ENCODE results near the gene TEF. TPM values are rescaled to one million over a fixed set of nuclear protein-coding genes. Genes with fewer than 3 reads are reported as not detected.
"Not testable (repeated sequence)": the region's sequence is repeated elsewhere in the genome, so short reads cannot be mapped to it uniquely, and the experiment has no call there.

TEF gene
- total RNA-seq, 2 donors from 2014 or later: 3.8 to 4.3 TPM

DNA sequence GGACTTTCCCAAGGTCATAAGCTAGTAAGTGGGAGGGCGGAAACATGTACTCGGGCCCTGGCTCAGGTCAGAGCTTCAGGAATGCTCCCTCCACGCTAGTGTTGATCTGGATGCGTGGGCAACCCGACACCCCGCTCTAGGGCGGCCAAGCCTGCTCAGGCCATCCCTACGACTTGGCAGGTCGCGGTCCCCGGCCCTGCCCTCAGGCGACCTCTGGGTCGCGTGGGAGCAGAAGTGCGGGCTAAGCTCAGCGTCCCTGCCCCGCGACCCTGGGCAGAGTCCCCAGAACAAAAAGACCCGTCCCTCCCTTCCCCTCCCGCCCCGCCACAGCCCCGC is 781 bp upstream of the TEF start:
- H3K27me3 Mint-ChIP-seq: no peaks in the 10 kb centered on the region
- peak overlapping the region in 1 of 2 donors; percentile 76 for H3K27ac Mint-ChIP-seq
- ATAC-seq (peak; percentile 2 to 11), DNase-seq (ENCODE audit: low spot score) (no peak)
- H3K36me3 Mint-ChIP-seq: no peaks in the 10 kb centered on the region
- peak overlapping the region; percentile 78 for H3K4me3 Mint-ChIP-seq
- H3K9me3 Mint-ChIP-seq: no peaks in the 10 kb centered on the region
- no peaks in the 10 kb centered on the region for H3K4me1 Mint-ChIP-seq (ENCODE audit: low read depth in 2 of 2)

- DNase-seq (ENCODE audit: low spot score): peak; percentile 73
- H3K27me3 Mint-ChIP-seq: no peaks in the 10 kb centered on the region
- no peaks in the 10 kb centered on the region for H3K36me3 Mint-ChIP-seq
- H3K4me1 Mint-ChIP-seq (ENCODE audit: low read depth in 2 of 2): no peaks in the 10 kb centered on the region
- peak overlapping the region; percentile 78 for H3K4me3 Mint-ChIP-seq
- no peaks in the 10 kb centered on the region for H3K9me3 Mint-ChIP-seq
- ATAC-seq: peak; percentile 62 to 71
- H3K27ac Mint-ChIP-seq: peak overlapping the region; percentile 76 to 77
Measured at GRCh38 chr22:41382098-41382578, 396 bp downstream of the TEF start.

DNA sequence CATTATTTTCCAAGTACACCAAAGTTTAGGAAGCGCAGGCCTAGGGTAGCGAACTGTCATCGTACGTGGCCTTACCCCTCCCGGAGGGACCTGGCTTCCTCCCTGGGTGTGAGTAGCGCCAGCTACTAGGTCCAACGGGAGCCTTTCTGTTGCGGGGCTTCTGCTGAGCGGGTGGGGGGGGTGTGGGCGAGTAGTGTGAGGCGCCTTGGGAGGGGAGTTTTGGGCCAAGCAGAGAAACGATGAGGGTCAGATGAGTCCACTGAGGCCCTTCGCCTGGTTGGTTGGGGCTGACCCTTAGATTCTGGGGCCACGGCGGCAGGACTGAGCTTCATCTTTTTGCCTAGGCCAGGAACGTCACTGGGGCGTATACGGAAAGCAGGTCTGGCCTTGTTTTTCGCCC is 868 bp downstream of the TEF start:
- no peak for DNase-seq (ENCODE audit: low spot score)
- no peaks in the 10 kb centered on the region for H3K36me3 Mint-ChIP-seq

GRCh38 chr22:41383085-41383484 is 1.3 kb downstream of the TEF start:
- Mint-ChIP-seq H3K4me3 (peak overlapping the region; percentile 78), H3K9me3 (no peaks in the 10 kb centered on the region), H3K27ac (no peak overlapping the region), H3K27me3 (no peaks in the 10 kb centered on the region), H3K4me1 (ENCODE audit: low read depth in 2 of 2) (no peaks in the 10 kb centered on the region), H3K36me3 (no peaks in the 10 kb centered on the region)
- ATAC-seq: no peak
- no peak for DNase-seq (ENCODE audit: low spot score)

More for the DNA sequence above, 868 bp downstream of the TEF start:
- ATAC-seq: no peak
- H3K27ac Mint-ChIP-seq: peak overlapping the region; percentile 76 to 77
- no peaks in the 10 kb centered on the region for H3K9me3 Mint-ChIP-seq
- H3K4me1 Mint-ChIP-seq (ENCODE audit: low read depth in 2 of 2): no peaks in the 10 kb centered on the region
- H3K27me3 Mint-ChIP-seq: no peaks in the 10 kb centered on the region
- peak overlapping the region; percentile 78 for H3K4me3 Mint-ChIP-seq

DNA sequence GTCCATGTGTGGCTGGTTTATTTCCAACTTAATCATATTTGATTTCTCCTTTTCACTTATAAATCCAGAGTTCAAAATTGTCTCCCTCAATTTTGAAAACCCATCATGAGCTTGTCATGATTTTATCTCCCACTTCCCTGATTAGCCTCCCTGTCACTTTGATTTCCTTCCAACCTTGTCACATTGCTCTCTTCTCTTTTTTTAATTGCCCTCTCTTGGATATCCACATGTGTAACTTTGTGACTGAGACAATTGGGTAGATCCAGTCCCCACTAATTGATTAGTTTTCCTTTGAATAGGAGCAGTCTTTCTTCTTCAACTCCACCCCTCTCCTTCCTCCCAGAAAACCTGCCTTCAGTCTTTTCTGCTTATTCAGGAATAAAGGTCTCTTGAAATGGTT is 2.4 kb downstream of the TEF start:
- Mint-ChIP-seq H3K27ac (no peak overlapping the region), H3K4me1 (ENCODE audit: low read depth in 2 of 2) (no peaks in the 10 kb centered on the region), H3K36me3 (no peaks in the 10 kb centered on the region), H3K9me3 (no peaks in the 10 kb centered on the region), H3K27me3 (no peaks in the 10 kb centered on the region), H3K4me3 (peak overlapping the region; percentile 78)
- ATAC-seq: no peak
- DNase-seq (ENCODE audit: low spot score): no peak

- Mint-ChIP-seq H3K27me3 (no peaks in the 10 kb centered on the region), H3K27ac (no peak overlapping the region), H3K4me3 (no peak overlapping the region), H3K9me3 (no peaks in the 10 kb centered on the region), H3K4me1 (ENCODE audit: low read depth in 2 of 2) (no peaks in the 10 kb centered on the region), H3K36me3 (no peaks in the 10 kb centered on the region)
- ATAC-seq (no peak), DNase-seq (ENCODE audit: low spot score) (no peak)
Measured at GRCh38 chr22:41387341-41387740, 5.6 kb downstream of the TEF start.

GRCh38 chr22:41394012-41394356 is 12.2 kb downstream of the TEF start:
- Mint-ChIP-seq H3K36me3 (no peaks in the 10 kb centered on the region), H3K4me1 (ENCODE audit: low read depth in 2 of 2) (peaks cover 0 to 4% of the 10 kb centered on the region in 2 donors), H3K27me3 (no peaks in the 10 kb centered on the region), H3K27ac (no peak overlapping the region), H3K9me3 (no peaks in the 10 kb centered on the region), H3K4me3 (no peak overlapping the region)
- DNase-seq (ENCODE audit: low spot score) (no peak), ATAC-seq (no peak)

GRCh38 chr22:41395531-41396240 is 13.9 kb downstream of the TEF start:
- no peaks in the 10 kb centered on the region for H3K9me3 Mint-ChIP-seq

DNA sequence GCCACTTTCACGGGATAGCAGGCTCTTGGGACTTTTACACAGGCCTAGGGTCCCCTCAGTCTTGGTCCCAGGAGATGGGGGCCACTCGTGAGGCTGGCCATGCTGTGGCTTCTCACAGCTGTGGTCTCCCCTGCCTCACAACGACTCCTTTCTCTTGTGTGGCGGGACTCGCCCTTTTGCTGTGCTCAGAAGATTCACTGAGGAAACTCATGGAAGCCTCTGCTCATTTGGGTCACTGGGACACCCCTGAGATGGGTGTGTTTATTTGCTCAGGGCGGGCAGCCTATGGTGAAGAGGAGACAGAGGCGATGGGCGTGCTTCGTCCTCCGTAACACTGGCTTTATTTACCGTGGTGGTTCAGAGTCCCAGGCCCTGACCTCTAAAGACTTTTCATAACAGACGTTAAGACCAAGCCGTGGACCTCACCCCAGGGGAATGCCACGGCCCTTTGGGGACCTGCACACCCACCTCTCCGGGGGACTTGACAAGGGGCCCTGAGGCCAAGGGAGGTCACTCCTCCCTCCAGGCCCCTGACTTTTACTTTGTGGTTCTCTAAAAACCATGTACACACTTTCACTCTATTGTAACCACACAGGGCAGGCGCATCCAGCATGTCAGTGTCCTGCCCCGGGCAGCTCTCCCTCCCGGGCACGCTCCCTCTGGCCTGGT is 15.5 kb downstream of the TEF start:
- DNase-seq (ENCODE audit: low spot score) (no peak), ATAC-seq (no peak)
- H3K27ac Mint-ChIP-seq: no peak overlapping the region
- H3K36me3 Mint-ChIP-seq: no peaks in the 10 kb centered on the region
- H3K4me1 Mint-ChIP-seq (ENCODE audit: low read depth in 2 of 2): peaks cover 0 to 4% of the 10 kb centered on the region in 2 donors
- H3K4me3 Mint-ChIP-seq: no peak overlapping the region
- no peaks in the 10 kb centered on the region for H3K27me3 Mint-ChIP-seq
- no peaks in the 10 kb centered on the region for H3K9me3 Mint-ChIP-seq

More at GRCh38 chr22:41395531-41396240, 13.9 kb downstream of the TEF start:
- Mint-ChIP-seq H3K4me3 (no peak overlapping the region), H3K4me1 (ENCODE audit: low read depth in 2 of 2) (peaks cover 0 to 4% of the 10 kb centered on the region in 2 donors), H3K27ac (no peak overlapping the region), H3K36me3 (no peaks in the 10 kb centered on the region), H3K27me3 (no peaks in the 10 kb centered on the region)
- ATAC-seq (no peak), DNase-seq (ENCODE audit: low spot score) (peak; percentile 58)

GRCh38 chr22:41398921-41399320 is 17.2 kb downstream of the TEF start:
- DNase-seq (ENCODE audit: low spot score) (no peak), ATAC-seq (no peak)
- Mint-ChIP-seq H3K27ac (no peak overlapping the region), H3K9me3 (no peaks in the 10 kb centered on the region), H3K27me3 (no peaks in the 10 kb centered on the region), H3K4me1 (ENCODE audit: low read depth in 2 of 2) (peaks cover 5 to 8% of the 10 kb centered on the region in 2 donors), H3K36me3 (no peaks in the 10 kb centered on the region), H3K4me3 (no peak overlapping the region)

- H3K4me1 Mint-ChIP-seq (ENCODE audit: low read depth in 2 of 2): peaks cover 5 to 8% of the 10 kb centered on the region in 2 donors
- no peaks in the 10 kb centered on the region for H3K27me3 Mint-ChIP-seq
- H3K9me3 Mint-ChIP-seq: no peaks in the 10 kb centered on the region
- no peak for ATAC-seq
- H3K27ac Mint-ChIP-seq: no peak overlapping the region
- no peaks in the 10 kb centered on the region for H3K36me3 Mint-ChIP-seq
- no peak for DNase-seq (ENCODE audit: low spot score)
- H3K4me3 Mint-ChIP-seq: no peak overlapping the region
Measured at GRCh38 chr22:41401781-41402648, 20.3 kb downstream of the TEF start.

DNA sequence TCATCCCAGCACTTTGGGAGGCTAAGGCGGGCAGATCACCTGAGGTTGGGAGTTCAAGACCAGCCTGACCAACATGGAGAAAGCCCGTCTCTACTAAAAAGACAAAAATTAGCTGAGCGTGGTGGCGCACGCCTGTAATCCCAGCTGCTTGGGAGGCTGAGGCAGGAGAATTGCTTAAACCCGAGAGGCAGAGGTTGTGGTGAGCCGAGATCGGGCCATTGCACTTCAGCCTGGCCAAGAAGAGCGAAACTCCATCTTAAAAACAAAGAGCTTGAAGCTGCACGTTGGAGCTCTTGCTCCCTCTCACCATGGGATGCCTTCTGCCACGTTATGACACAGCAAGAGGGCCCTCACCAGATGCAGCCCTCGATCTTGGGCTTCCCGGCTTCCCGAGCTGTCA is 21.1 kb downstream of the TEF start:
- H3K27ac Mint-ChIP-seq; H3K4me1 Mint-ChIP-seq (ENCODE audit: low read depth in 2 of 2); ATAC-seq; H3K36me3 Mint-ChIP-seq; DNase-seq (ENCODE audit: low spot score); H3K27me3 Mint-ChIP-seq; H3K4me3 Mint-ChIP-seq; H3K9me3 Mint-ChIP-seq: not testable (repeated sequence)

DNA sequence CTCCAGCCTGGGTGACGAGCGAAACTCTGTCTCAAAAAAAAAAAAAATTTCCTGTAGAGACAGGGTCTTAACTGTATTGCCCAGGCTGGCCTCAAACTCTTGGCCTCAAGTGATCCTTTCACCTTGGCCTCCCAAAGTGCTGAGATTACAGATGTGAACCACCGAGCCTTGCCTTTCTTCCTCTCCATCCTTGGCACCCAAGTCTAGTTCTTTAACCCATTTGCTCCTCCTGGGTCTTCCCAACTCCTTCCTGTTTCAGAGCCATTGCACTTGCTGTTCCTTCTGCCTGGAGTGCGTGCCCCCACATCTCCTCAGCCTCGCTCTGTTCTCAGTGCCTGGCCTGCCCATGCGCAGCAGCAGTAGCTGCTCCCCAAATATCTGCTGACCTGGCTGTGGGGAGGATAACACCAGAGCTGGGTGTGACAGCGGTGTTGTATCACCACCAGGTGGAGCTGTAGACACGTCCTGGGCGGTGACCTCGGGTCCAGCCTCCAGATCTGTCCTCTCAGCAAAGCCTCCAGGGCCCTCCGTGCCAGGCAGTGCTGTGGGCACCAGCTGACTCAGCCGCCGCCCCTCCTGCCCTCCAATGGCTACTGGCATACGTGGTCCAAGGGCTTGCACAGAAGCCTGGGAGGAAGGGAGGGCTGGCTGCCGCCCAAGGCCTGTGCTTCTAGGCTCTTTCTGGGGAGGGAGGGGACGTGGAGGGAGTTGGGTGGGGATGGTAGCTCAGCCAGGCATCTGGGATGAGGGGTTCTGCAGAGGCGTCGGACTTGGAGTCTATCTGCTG is 22.0 kb downstream of the TEF start:
- ATAC-seq (peak; percentile 97 to 99), DNase-seq (ENCODE audit: low spot score) (peak; percentile 86)
- Mint-ChIP-seq H3K36me3 (no peaks in the 10 kb centered on the region), H3K4me1 (ENCODE audit: low read depth in 2 of 2) (peaks cover 4 to 5% of the 10 kb centered on the region in 2 donors), H3K27me3 (no peaks in the 10 kb centered on the region), H3K9me3 (no peaks in the 10 kb centered on the region), H3K4me3 (no peak overlapping the region), H3K27ac (no peak overlapping the region)
